ENCODE results near the gene TDRD9.
"Not testable (repeated sequence)": the region's sequence is repeated elsewhere in the genome, so short reads cannot be mapped to it uniquely, and the experiment has no call there.

Gene TDRD9

DNA sequence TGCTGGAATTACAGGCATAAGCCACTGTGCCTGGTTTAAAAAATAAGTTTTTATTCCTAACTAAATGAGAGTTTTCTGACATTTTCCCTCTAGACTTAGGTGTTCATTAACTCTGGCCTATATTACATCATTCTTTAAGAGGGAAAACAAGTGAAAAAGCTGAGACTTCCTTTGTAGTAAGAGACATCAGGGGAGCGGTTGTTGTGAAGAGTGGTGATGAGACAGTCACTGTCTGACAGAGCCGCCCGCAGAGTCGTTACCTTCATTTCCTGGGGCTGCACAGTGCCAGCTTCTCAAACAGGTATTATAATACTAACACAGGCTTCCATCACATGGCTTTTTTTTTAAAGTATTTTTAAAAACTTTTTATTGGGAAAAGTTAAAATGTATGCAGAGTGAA, 19.7 kb upstream of the TDRD9 start:
- H3K27me3 ChIP-seq (ENCODE audit: control insufficient read depth in 1 of 2, insufficient read depth in 2 of 2, low read length in 2 of 2), result no peaks in the 10 kb centered on the region
- peaks cover 13 to 21% of the 10 kb centered on the region in 2 donors for H3K36me3 ChIP-seq (ENCODE audit: control insufficient read depth in 2 of 2, insufficient read depth in 2 of 2, low read length in 2 of 2)
- H3K4me1 ChIP-seq (ENCODE audit: control insufficient read depth, insufficient read depth, low read length), result peaks cover 12% of the 10 kb centered on the region
- no peak overlapping the region for H3K27ac ChIP-seq (ENCODE audit: low read length)
- no peak overlapping the region for H3K4me3 ChIP-seq (ENCODE audit: low read length in 2 of 2)
- H3K9ac ChIP-seq (ENCODE audit: low read length in 2 of 2), result no peak overlapping the region
- H3K9me3 ChIP-seq (ENCODE audit: control insufficient read depth in 2 of 2, low read length in 2 of 2), result no peaks in the 10 kb centered on the region

DNA sequence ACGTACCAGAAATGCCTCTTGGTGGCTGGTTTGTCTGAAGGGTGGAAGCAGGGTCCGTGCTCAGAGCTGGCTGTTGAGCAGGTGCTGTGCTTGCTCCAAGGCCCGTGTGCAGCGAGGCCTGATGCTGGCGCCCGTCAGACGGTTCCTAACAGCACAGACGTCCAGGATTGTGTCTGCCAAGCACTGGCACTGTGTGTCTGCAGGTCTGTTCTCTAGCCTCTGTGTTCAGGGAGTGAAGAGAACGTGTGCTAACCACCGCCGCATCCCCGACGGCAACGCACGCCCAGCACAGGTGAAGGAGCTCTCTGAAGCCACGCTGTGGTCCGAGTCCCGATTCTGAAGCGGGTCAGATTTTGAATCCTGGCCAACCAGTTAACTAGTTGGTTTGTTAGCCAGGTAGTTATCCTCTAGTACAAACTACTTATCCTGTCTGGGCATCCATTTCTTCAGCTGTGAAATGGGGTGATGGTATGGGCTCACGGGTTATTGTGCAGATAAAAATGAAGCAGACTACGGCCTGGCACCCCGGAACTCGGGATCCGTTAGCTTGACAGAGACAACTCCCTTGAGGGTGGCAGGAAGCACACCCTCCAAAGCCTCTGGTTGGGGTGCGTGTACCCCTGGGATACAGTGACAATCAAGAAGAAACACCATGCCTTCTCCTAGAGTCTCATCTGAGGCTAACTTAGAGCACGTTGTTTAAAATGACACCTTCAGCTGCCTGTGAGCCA, 18.6 kb upstream of the TDRD9 start:
- H3K27me3 ChIP-seq (ENCODE audit: control insufficient read depth in 1 of 2, insufficient read depth in 2 of 2, low read length in 2 of 2), result no peaks in the 10 kb centered on the region
- peaks cover 19 to 27% of the 10 kb centered on the region in 2 donors for H3K36me3 ChIP-seq (ENCODE audit: control insufficient read depth in 2 of 2, insufficient read depth in 2 of 2, low read length in 2 of 2)
- peak overlapping the region in 1 of 2 donors; percentile 22 for H3K9ac ChIP-seq (ENCODE audit: low read length in 2 of 2)
- peak overlapping the region in 1 of 2 donors; percentile 66 for H3K4me3 ChIP-seq (ENCODE audit: low read length in 2 of 2)
- peaks cover 12% of the 10 kb centered on the region for H3K4me1 ChIP-seq (ENCODE audit: control insufficient read depth, insufficient read depth, low read length)
- H3K9me3 ChIP-seq (ENCODE audit: control insufficient read depth in 2 of 2, low read length in 2 of 2), result no peaks in the 10 kb centered on the region
- H3K27ac ChIP-seq (ENCODE audit: low read length), result no peak overlapping the region

DNA sequence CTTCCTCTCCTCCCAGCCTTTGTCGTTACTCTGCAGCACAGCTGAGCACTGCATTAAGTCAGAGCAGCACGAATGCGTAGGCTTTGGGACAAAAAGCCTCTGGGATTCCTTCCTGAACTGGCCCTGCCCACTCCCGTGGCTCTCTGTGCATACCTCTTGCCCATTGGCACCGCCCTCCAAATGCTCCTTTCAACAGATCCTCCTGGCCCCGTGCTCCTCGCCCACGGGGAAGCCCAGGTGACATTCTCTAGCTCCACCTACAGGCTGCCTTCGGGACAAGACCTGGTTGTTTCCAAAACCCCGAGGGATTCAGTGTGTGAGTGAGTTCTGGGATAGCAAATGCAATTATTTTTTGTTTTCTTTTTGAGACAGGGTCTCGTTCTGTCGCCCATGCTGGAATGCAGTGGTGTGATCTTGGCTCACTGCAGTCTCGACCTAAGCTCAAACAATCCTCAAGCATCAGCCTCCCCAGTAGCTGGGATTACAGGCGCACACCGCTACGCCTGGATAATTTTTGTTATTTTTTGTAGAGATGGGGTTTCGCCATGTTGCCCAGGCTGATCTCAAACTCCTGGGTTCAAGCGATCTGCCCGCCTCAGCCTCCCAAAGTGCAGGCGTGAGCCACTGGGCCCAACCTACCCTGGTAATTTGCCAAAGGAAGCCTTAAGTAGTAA, 17.9 kb upstream of the TDRD9 start:
- Histone ChIP-seq H3K9ac (ENCODE audit: low read length in 2 of 2) (peak overlapping the region in 1 of 2 donors; percentile 22), H3K36me3 (ENCODE audit: control insufficient read depth in 2 of 2, insufficient read depth in 2 of 2, low read length in 2 of 2) (peaks cover 19 to 27% of the 10 kb centered on the region in 2 donors), H3K4me3 (ENCODE audit: low read length in 2 of 2) (peak overlapping the region in 1 of 2 donors; percentile 66), H3K27ac (ENCODE audit: low read length) (no peak overlapping the region), H3K4me1 (ENCODE audit: control insufficient read depth, insufficient read depth, low read length) (peaks cover 12% of the 10 kb centered on the region), H3K27me3 (ENCODE audit: control insufficient read depth in 1 of 2, insufficient read depth in 2 of 2, low read length in 2 of 2) (no peaks in the 10 kb centered on the region), H3K9me3 (ENCODE audit: control insufficient read depth in 2 of 2, low read length in 2 of 2) (no peaks in the 10 kb centered on the region)

DNA sequence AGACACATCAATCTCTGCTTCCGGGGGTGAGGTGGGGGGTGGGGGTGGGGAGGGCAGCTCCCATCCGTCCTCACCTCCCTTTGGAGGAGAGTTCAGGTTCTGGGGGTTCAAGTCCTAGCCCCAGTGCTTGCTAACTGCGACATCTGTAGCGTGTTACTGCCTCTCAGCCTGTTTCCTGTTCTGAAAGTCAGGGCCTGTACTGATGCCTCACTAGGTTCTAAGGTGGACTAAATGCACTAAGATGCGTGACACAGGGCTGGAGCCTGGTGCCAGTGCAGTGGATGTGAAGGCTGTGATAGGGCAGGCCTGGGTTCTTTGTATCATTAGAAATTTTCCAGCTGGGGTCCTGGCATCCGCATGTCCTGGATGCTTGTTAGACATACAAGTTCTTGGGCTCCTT, 17.3 kb upstream of the TDRD9 start:
- Histone ChIP-seq H3K4me1 (ENCODE audit: control insufficient read depth, insufficient read depth, low read length) (peaks cover 12% of the 10 kb centered on the region), H3K27me3 (ENCODE audit: control insufficient read depth in 1 of 2, insufficient read depth in 2 of 2, low read length in 2 of 2) (no peaks in the 10 kb centered on the region), H3K9ac (ENCODE audit: low read length in 2 of 2) (no peak overlapping the region), H3K9me3 (ENCODE audit: control insufficient read depth in 2 of 2, low read length in 2 of 2) (no peaks in the 10 kb centered on the region), H3K27ac (ENCODE audit: low read length) (no peak overlapping the region), H3K4me3 (ENCODE audit: low read length in 2 of 2) (no peak overlapping the region), H3K36me3 (ENCODE audit: control insufficient read depth in 2 of 2, insufficient read depth in 2 of 2, low read length in 2 of 2) (peaks cover 19 to 30% of the 10 kb centered on the region in 2 donors)

DNA sequence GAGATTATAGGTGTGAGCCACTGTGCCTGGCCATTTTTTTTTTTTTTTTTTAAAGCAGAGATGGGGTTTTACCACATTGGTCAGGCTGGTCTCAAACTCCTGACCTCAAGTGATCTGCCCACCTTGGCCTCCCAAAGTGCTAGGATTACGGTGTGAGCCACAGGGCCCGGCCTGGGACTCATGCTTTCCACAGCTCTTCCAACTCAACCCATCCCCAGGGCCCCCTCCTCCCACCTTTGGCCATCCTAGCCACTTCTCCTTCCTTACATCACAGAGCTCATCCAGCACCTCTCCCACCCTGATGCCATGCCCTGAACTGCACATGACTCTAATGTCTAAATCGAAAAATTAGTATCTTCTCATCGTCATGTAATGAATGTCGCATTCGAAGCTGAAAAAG, 12.6 kb upstream of the TDRD9 start:
- peaks cover 24 to 38% of the 10 kb centered on the region in 2 donors for H3K36me3 ChIP-seq (ENCODE audit: control insufficient read depth in 2 of 2, insufficient read depth in 2 of 2, low read length in 2 of 2)
- H3K4me3 ChIP-seq (ENCODE audit: low read length in 2 of 2), result no peak overlapping the region
- peaks cover 14% of the 10 kb centered on the region for H3K4me1 ChIP-seq (ENCODE audit: control insufficient read depth, insufficient read depth, low read length)
- H3K9me3 ChIP-seq (ENCODE audit: control insufficient read depth in 2 of 2, low read length in 2 of 2), result no peaks in the 10 kb centered on the region
- H3K9ac ChIP-seq (ENCODE audit: low read length in 2 of 2), result no peak overlapping the region
- no peak overlapping the region for H3K27ac ChIP-seq (ENCODE audit: low read length)
- no peaks in the 10 kb centered on the region for H3K27me3 ChIP-seq (ENCODE audit: control insufficient read depth in 1 of 2, insufficient read depth in 2 of 2, low read length in 2 of 2)

DNA sequence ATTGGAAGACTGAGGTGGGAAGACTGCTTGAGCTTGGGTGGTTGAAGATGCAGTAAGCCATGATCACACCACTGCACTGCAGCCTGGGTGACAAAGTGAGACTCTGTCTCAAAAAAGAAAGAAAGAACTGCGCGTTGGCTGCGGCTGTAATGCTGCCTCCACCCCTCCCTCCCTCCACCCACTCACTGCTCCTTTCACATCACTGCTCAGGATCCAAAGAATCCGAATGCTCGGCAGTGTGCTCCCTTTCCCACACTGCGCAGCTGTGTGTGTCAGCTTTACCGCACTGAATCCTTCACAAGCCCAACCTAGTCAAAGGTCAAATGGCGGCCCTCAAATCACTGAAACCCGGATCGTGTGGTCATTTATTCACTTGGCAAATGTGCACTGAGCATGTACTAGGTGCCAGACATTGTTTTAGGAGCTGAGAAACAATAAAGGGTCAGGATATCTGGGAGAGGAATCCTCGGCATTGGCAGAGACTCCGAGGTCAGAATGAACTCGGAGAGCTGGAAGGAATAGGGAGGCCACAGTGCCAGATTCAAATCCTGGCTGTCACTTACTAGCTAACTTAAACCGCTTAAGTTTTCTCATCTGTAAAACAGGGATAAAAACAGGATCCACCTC, 11.5 kb upstream of the TDRD9 start:
- Histone ChIP-seq H3K4me3 (ENCODE audit: low read length in 2 of 2) (no peak overlapping the region), H3K4me1 (ENCODE audit: control insufficient read depth, insufficient read depth, low read length) (peaks cover 18% of the 10 kb centered on the region)

DNA sequence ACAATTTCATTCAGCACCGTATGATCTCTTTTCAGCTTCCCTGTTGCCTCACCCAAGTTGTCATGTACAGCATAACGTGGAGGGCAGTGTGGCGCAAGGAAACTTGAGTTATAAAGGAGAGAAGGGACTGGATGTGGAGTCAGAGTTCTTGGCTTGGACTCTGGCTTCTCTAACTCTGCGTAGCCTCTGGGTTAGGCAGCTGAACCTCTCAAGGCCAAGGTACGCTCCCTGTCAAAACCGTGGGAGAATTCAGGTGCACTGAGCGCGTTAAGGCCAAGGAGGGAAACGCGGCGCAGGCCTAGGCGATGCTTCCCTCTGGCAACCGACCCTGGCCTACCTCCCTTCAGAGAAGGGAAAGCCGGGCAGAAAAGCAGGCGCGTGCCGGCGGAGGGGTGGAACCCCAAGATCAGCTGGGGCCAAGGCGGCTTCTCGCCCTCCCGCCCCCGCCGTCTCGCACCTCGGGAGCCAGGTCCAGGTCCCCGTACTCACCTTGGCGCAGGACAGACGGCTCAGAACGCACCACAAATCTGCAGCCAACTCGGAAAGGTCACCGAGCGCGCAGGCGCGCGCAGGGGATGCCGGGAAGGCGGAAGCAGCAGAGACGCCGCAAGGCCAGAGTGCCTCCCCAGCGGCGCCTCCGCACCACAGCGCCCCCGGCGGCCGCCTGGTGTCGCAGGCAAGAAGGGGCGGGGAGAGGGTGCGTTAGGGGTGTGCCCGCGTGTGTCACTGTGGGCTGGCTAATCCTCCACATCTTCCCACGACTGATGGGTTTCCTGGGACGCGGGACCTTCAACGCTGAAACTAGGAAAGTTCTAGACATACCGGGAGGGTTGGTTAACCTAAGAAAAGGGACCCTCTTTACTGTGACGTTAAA, 7.0 kb upstream of the TDRD9 start:
- Histone ChIP-seq H3K4me1 (ENCODE audit: control insufficient read depth, insufficient read depth, low read length) (peaks cover 19% of the 10 kb centered on the region), H3K9me3 (ENCODE audit: control insufficient read depth in 2 of 2, low read length in 2 of 2) (no peaks in the 10 kb centered on the region), H3K27ac (ENCODE audit: low read length) (peak overlapping the region; percentile 55), H3K36me3 (ENCODE audit: control insufficient read depth in 2 of 2, insufficient read depth in 2 of 2, low read length in 2 of 2) (peaks cover 5 to 9% of the 10 kb centered on the region in 2 donors), H3K27me3 (ENCODE audit: control insufficient read depth in 1 of 2, insufficient read depth in 2 of 2, low read length in 2 of 2) (peaks cover 0 to 7% of the 10 kb centered on the region in 2 donors), H3K4me3 (ENCODE audit: low read length in 2 of 2) (peak overlapping the region; percentile 91 to 100), H3K9ac (ENCODE audit: low read length in 2 of 2) (peak overlapping the region; percentile 97 to 99)

More for the DNA sequence above, 11.5 kb upstream of the TDRD9 start:
- H3K9ac ChIP-seq (ENCODE audit: low read length in 2 of 2), result no peak overlapping the region
- H3K27ac ChIP-seq (ENCODE audit: low read length), result no peak overlapping the region
- H3K36me3 ChIP-seq (ENCODE audit: control insufficient read depth in 2 of 2, insufficient read depth in 2 of 2, low read length in 2 of 2), result peaks cover 20 to 34% of the 10 kb centered on the region in 2 donors
- H3K27me3 ChIP-seq (ENCODE audit: control insufficient read depth in 1 of 2, insufficient read depth in 2 of 2, low read length in 2 of 2), result no peaks in the 10 kb centered on the region
- no peaks in the 10 kb centered on the region for H3K9me3 ChIP-seq (ENCODE audit: control insufficient read depth in 2 of 2, low read length in 2 of 2)

DNA sequence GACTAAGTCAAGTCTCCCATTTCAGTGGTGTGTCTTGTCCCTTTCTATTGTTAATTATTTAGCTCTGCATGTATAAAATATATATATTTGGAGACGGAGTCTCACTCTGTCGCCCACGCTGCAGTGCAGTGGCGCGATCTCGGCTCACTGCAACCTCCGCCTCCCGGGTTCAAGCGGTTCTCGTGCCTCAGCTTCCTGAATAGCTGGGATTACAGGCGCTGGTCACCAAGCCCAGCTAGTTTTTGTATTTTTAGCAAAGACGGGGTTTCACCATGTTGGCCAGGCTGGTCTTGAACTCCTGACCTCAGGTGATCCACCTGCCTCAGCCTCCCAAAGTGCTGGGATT, 6.4 kb upstream of the TDRD9 start:
- not testable (repeated sequence) for H3K27ac ChIP-seq (ENCODE audit: low read length); H3K9ac ChIP-seq (ENCODE audit: low read length in 2 of 2)

DNA sequence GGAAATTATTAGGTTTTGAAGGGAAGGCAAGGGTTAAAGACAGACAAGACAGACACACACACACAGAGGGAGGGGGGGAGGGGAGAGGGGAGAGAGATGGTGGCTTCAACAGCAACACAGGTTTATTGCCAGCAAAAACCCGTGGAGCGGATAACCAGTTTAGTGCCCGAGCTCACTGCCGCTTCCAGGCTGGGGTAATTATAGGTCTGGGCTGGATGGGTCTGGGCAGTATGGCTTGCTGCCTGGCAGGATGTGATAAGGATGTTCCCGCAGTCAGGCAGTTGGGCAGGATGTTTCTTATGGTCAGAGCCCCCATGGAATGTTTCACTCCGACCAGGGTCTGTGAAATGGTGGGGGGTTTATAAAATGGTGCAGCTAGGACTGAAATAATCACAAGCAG, 4.4 kb upstream of the TDRD9 start:
- peaks cover 16% of the 10 kb centered on the region for H3K4me1 ChIP-seq (ENCODE audit: control insufficient read depth, insufficient read depth, low read length)
- no peaks in the 10 kb centered on the region for H3K36me3 ChIP-seq (ENCODE audit: control insufficient read depth in 2 of 2, insufficient read depth in 2 of 2, low read length in 2 of 2)
- H3K9ac ChIP-seq (ENCODE audit: low read length in 2 of 2), result no peak overlapping the region
- H3K27me3 ChIP-seq (ENCODE audit: control insufficient read depth in 1 of 2, insufficient read depth in 2 of 2, low read length in 2 of 2), result peaks cover 0 to 9% of the 10 kb centered on the region in 2 donors
- H3K9me3 ChIP-seq (ENCODE audit: control insufficient read depth in 2 of 2, low read length in 2 of 2), result no peaks in the 10 kb centered on the region
- H3K4me3 ChIP-seq (ENCODE audit: low read length in 2 of 2), result no peak overlapping the region
- no peak overlapping the region for H3K27ac ChIP-seq (ENCODE audit: low read length)

More for the DNA sequence above, 6.4 kb upstream of the TDRD9 start:
- H3K9me3 ChIP-seq (ENCODE audit: control insufficient read depth in 2 of 2, low read length in 2 of 2); H3K36me3 ChIP-seq (ENCODE audit: control insufficient read depth in 2 of 2, insufficient read depth in 2 of 2, low read length in 2 of 2); H3K27me3 ChIP-seq (ENCODE audit: control insufficient read depth in 1 of 2, insufficient read depth in 2 of 2, low read length in 2 of 2): not testable (repeated sequence)
- H3K4me3 ChIP-seq (ENCODE audit: low read length in 2 of 2), result peak overlapping the region; percentile 17 to 100
- peaks cover 19% of the 10 kb centered on the region for H3K4me1 ChIP-seq (ENCODE audit: control insufficient read depth, insufficient read depth, low read length)

DNA sequence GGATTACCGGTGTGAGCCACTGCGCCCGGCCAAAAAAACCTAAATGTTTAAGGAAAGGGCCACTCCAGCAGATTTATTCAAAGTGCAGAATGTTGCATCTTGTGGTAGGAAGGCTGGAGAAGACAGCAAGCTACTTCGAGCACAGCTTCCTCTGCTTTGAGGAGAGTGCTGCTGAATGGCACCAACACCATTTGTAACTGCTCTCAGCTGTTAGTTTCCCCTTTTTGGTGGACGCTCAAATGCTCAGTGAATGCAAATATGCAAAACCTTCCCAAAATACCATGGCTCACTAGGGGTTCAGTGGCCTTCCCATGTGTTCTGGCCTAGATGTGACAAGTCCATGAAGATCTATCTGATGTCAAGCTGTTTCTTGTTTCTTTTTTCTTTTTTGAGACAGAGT, 2.9 kb upstream of the TDRD9 start:
- Histone ChIP-seq H3K4me1 (ENCODE audit: control insufficient read depth, insufficient read depth, low read length) (peaks cover 9% of the 10 kb centered on the region), H3K27me3 (ENCODE audit: control insufficient read depth in 1 of 2, insufficient read depth in 2 of 2, low read length in 2 of 2) (peaks cover 0 to 9% of the 10 kb centered on the region in 2 donors)

More for the DNA sequence above, 2.9 kb upstream of the TDRD9 start:
- Histone ChIP-seq H3K27ac (ENCODE audit: low read length) (no peak overlapping the region), H3K9ac (ENCODE audit: low read length in 2 of 2) (no peak overlapping the region), H3K36me3 (ENCODE audit: control insufficient read depth in 2 of 2, insufficient read depth in 2 of 2, low read length in 2 of 2) (no peaks in the 10 kb centered on the region), H3K9me3 (ENCODE audit: control insufficient read depth in 2 of 2, low read length in 2 of 2) (no peaks in the 10 kb centered on the region), H3K4me3 (ENCODE audit: low read length in 2 of 2) (no peak overlapping the region)

All from stomach smooth muscle (tissue), 2 donors.